NCI-H1105 (cell line): ENCODE data around the gene DNTT.
A peak's percentile ranks its signal among the peaks of the same experiment; 100 is the strongest.

Experiments used
- DNase-seq: peaks from one replicate; lab custom pipeline; 2025; lab: John Stamatoyannopoulos, UW

DNTT gene

DNA sequence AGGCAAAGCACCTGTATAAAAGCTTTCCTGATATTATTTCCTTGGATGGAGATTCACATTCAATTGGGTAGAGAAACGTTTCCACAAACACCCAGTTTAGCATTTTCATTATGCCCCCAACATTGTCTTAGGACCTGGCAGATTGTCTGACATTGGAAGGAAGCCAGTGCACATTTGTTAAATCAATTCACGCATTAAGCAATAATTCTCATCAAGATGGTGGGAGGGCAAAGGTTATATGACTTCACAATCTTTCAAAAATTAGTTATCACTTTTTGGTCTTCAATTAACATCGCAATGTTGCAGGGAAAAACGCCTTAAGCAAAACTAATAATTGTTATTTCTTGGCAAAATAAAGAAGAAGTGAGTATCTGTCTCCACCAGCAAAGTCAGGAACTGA, 38.2 kb downstream of the DNTT start:
- no peak for DNase-seq

GRCh38 chr10:96344178-96344577, 39.9 kb downstream of the DNTT start:
- no peak for DNase-seq

GRCh38 chr10:96345222-96345621, 41.0 kb downstream of the DNTT start:
- DNase-seq, result no peak

DNA sequence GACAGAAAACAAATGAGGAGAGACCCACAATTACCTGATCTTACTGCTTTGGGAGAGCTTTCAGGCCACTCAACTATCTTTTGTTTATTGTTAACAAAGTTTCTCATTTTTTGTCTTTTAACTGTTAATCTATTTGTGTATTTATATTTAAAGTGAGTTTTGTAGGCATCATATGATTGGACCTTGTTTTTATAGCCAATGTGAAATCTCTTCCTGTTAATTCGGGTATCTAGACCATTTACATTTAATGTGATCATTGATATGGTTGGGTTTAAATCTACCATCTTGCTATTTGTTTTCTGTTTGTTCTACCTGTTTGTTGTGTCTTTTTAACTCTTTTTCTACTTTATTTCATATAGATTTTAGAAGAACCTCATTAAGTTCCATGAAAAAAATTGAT, 42.1 kb downstream of the DNTT start:
- DNase-seq, result no peak

- DNase-seq, result no peak
Measured at GRCh38 chr10:96352027-96352426, 47.8 kb downstream of the DNTT start.

DNA sequence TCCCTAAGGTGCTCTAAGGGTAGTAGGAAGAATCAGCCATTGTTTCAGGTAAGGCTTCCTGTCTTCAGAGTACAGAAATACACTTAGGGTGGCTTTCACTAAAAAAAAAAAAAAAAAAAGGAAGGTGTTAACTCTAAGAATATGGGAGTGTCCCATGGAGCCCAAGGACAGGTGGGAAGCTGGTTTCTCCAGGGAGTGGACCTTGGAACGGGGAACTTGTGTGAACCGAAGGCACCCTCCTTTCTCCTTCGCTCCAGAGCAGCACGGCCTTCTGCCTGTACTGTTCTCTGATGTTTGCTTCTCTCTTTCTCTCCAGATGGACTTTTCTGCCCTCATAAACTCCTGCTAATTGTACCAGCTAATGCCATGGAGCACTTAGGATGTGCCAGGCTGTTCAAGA, 48.3 kb downstream of the DNTT start:
- DNase-seq, result no peak

DNA sequence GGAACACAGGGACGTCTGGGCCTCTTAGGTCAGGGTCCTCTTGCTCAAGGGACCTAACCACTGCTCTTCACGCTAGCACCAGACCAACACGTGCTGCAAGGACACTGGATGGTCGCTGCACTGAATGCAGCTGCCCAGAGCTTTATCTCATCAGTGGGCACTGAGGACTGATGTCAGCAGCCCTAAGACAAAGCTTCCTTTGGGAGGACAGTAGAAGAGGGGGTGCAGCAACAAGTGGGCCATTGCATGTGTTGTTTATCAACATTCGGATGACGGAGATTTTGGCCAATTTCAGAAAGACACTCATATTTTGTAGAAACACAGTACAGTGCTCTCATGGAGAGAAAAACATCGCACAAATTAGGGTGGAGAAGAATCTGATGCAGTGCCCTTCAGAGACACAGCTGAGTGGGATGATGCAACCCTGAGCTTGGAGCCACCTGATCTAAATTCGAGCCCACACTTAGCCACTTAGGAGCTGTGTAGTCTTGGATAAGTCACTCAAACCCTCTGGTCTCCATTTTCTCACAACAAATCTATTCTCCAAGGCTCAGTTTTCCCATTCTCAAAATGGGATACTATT, 52.9 kb downstream of the DNTT start:
- no peak for DNase-seq

DNA sequence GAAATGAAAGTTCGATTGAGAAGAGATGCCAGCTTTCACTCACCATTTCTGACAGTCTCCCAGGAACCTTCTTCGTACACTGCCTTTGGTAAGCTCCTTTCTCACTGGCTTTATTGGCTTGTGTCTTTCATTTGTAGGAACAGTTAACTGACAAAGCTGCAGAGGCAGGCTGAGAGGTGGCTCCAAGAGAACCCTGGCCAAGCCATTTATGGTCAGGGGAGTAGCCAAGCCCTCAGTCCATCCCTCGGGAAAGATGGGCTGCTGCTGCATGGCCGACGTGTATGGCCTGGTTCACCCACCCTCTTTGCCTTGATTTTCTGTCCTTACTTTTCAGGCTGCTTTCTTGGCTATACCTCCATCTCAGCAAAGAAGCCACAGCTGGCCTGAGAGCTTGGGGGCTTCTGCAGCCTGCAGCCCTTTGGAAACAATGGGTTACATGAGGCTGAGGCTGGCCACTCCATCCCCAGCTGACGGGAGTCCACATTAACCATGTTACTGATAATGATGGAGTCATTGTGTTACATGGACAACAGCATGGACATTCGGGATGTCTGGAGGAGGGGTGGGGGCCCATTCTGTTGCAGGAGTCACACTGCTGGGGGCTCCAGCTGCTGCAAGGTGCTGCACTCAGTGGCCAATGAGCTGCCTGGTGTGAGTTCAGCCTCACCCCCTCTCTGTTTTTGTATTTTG, 54.8 kb downstream of the DNTT start, which contains the start of gene OPALIN:
Gene OPALIN, minus strand, starts transcription at position 152 of the 690 bp plus-strand sequence. Its CDS starts 106 bp downstream, at position 46.
- no peak for DNase-seq

DNA sequence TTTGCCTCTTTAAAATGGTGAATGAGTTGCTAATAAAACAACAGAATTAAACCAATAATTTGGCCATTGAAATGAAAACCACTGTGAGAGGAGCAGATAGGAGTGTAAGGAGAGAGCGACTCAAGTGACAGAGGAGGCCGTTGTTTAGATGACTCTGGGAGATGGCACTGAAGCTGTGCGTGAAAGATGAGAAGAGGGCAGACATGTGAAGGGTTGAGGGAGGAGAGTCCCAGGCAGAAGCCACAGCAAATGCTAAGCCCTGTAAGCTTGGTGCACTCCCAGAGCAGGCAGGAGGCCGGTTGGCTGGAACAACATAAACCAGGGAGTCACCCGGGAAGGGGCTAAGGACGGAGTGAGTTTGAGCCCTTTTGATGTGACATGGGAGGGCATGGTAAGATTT, 55.4 kb downstream of the DNTT start:
- DNase-seq, result no peak

DNA sequence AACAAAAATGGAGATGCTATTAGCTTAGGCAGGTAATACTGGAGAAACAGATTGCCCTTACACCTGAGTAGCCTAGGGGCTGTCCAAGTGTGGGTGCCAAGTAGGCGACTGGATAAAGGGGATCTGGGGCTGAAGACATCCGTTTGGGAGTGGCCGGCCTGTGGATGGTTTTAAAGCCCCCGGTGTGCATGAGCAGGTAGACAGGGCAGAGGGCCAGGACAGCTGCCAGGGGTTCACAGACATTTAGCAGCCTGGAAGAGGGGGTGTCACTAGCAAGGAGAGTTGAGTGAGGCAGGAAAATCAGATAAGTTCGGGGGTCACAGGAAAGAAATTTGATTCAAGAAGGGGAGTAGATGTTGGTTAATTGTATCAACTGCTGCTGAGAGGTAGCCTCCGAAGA, 56.1 kb downstream of the DNTT start:
- DNase-seq, result no peak

- no peak for DNase-seq
Measured at GRCh38 chr10:96360766-96361165, 56.5 kb downstream of the DNTT start.

DNA sequence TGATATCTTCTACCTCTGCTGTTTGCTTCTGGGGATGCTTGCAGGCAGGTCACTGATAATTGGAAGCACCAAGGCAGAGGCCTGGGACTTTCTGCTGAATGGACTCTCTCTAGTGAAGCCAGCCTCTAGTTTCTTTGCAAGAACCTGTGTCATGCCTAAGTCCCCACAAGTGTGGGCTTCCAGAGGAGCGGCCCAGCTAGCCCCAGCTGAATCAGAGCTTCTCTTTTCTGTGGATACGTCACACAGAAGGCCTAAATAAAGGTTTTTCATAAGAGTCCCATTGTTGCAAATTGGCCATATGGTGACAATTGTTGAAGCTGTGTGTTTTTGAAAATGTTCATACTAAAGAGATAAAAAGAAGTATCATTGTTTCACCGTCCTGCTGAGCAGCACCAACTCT, 61.3 kb downstream of the DNTT start:
- no peak for DNase-seq

- no peak for DNase-seq
Measured at GRCh38 chr10:96366508-96366907, 62.3 kb downstream of the DNTT start.

- no peak for DNase-seq
Measured at GRCh38 chr10:96367470-96367869, 63.2 kb downstream of the DNTT start.

DNA sequence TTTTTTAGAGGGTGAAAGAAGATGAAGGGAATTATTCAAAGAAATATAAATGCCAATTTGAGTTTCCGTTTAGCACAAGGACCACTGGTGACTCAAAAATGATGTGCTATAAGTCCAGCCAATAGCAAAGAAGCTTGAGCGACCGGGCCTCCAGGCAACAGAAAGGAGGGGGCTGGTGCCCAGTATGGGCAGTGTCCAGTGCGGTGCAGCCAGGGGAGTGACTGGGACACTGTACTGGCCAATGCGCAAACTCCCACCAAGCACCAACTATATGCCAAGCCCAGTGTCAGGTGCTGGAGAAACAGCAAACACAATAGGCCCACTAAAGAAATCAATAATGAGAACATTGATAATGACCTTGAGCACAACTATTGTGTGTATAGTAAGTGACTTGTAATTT, 64.7 kb downstream of the DNTT start:
- DNase-seq, result no peak

DNA sequence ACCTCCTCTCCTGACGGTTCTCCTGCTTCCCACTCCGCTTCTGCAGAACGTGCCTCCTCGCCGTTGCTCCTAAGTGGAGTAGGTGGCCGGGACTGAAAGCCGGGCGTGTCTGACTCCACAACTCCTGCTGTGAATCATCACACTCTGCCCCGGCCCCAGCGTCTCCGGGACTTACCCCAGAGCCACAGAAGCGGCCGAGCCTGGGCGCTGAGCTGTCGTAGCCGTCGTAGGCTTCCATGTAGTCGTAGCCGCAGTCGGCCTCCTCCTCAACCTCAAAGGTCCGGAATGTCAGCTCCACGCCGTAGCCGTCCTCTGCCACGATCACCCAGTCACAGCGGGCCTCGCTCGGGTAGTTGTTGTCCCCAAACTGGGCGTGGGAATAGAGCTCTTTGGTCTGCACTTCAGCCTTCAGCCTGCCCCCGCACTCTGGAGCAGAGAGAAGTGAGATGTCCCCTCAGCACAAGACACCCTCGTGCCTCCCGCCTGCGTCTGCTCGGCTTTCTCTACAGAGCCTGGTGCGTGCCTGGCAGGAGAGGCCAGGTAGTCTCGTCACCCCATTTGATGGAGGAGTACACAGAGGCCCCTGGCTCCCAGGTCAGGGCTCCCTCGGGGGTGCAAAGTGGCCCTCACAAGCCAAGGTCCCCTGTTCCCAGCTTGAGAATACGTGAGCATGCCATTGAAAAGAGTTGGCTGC, 65.8 kb downstream of the DNTT start:
- no peak for DNase-seq

GRCh38 chr10:96370584-96371157, 66.4 kb downstream of the DNTT start:
- peak; percentile 9 for DNase-seq

- no peak for DNase-seq
Measured at GRCh38 chr10:96371356-96371755, 67.1 kb downstream of the DNTT start.

GRCh38 chr10:96374004-96374403, 69.8 kb downstream of the DNTT start:
- no peak for DNase-seq

- DNase-seq, result no peak
Measured at GRCh38 chr10:96374639-96374984, 70.4 kb downstream of the DNTT start.

DNA sequence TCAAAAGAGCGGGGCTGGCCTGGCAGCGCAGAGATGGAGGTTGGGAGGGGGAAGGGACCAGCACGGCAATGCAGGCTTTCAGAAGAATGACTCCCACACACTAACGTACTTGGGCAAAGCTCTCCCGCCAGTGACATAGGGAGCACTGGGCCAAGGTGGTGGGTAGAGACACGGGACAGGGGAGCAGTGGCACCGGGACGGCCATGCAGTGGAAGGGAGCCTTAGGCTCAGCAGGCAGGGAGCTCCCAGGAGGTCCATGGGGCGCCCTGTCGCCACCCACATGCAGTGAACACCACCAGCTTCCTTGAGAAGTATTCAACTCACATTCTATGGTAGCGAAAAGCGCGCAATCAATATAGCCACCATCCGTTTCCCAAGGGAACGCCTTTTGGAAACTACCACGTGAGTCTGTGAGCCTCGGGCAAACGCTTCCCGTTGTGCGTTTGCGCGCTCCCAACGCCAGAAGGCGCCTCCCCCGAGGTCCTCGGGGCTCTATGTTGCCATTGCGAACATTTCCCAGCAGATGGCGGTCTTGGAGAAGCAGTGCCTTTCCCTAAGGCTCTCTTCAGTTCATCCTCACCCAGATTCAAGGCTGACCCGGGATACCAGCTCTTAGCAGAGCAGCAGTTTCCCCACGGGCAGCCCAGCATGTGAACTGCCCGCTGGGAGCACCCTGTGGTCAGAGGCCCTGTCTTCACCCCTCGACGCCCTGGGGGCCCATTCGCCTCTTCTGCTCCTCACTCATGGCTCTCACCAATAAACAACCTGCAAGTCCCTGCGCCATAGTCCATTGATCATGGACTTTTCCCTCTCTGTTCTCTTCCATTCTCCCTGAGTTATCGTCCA, 71.0 kb downstream of the DNTT start:
- DNase-seq, result peak; percentile 52

DNA sequence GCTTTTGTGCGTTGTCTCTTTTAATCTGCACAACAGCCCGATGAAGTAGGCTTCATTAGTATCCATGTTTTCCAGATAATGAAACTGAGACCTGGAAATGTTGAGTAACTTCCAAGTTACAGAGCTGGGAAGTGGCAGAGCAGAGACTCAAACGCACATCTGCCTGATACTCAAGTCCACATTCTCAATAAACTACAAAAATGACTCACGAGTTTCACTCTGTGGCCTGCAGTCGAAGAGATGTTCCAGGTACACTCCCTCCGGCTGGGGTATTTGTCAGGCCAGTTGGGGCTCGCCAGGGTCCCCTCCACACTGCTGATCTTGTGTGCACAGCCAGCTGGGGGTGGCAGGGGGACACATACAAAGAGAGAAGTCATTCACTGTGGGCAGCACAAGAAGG, 72.2 kb downstream of the DNTT start:
- DNase-seq, result no peak
